HCT116 (cell line): Measurements from ENCODE around the gene LTBP1. TPM values are rescaled to one million over a fixed set of nuclear protein-coding genes. Genes with fewer than 3 reads are reported as not detected.

Experiments
- ATAC-seq: fragments of 200-7000 bp; cut with Tn5 transposase; 2 replicates; pipeline ENCODE4 v1.9.1; 2020; ENCODE audit warnings: mild to moderate bottlenecking, moderate library complexity
- BruUV-seq: library from RNA; stranded (reverse); fragments of 400-500 nt; replicated peaks from 2 replicates; lab custom pipeline; 2021; lab: Mats Ljungman, UMichigan
- CTCF ChIA-PET: fragments of 300-600 bp; sonication (Branson Sonifier 250); formaldehyde crosslinking; loops from one replicate; lab custom pipeline; 2021; ENCODE audit warnings: antibody characterized with exemption; lab: Charles Lee
- POLR2A ChIA-PET: fragments of 300-600, 350-600 bp; sonication (Branson Sonifier 250); formaldehyde crosslinking; loops from one replicate; lab custom pipeline; 2021; ENCODE audit warnings: antibody characterized with exemption; lab: Charles Lee
- RAD21 ChIA-PET, 2 experiments: fragments of 300-600 bp; sonication (Branson Sonifier 250); formaldehyde crosslinking; loops; one replicate each; lab custom pipeline; 2023; ENCODE audit warnings: low total read pairs in 2 of 2; ENCODE audit not compliant: uncharacterized antibody in 2 of 2, unreplicated experiment in 2 of 2, low non-redundant PET in 1 of 2; lab: Charles Lee
- DNase-seq: peaks from one replicate; pipeline ENCODE4 v3.0.0-alpha.2; 2010; ENCODE audit warnings: low read depth, low spot score
- H2AFZ ChIP-seq: fragments of 200-600 bp; shearing (Covaris generic), sonication (generic); 2 replicates; pipeline ENCODE4 v1.6.1; 2017; ENCODE audit warnings: low read depth, mixed run types, mixed read lengths, antibody characterized with exemption, low read length; ENCODE audit not compliant: poor library complexity, severe bottlenecking
- H3K27ac ChIP-seq: 2 replicates; pipeline ENCODE4 v1.5.1; 2012; ENCODE audit warnings: low read depth, low read length
- H3K27me3 ChIP-seq: fragments of 200-600 bp; sonication (generic); 2 replicates; pipeline ENCODE4 v1.6.1; 2016; ENCODE audit warnings: mixed run types, low read length, mixed read lengths; ENCODE audit not compliant: insufficient read depth
- H3K36me3 ChIP-seq, 2 experiments: fragments of 200-500 bp in 1 of 2; fragments of 200-600 bp in 1 of 2; sonication (Bioruptor generic) in 1 of 2; sonication (generic) in 1 of 2; 2 replicates each; pipeline versions ENCODE4 v1.5.1 to v1.6.1; 2014 to 2016; ENCODE audit warnings: low read length in 2 of 2, inconsistent platforms in 1 of 2, mixed read lengths in 1 of 2, mixed run types in 1 of 2; ENCODE audit not compliant: insufficient read depth in 2 of 2, control insufficient read depth in 1 of 2
- H3K4me1 ChIP-seq, 2 experiments: fragments of 200-600 bp in 1 of 2; sonication (generic) in 1 of 2; 2 replicates each; pipeline versions ENCODE4 v1.5.1 to v1.6.1; 2012 to 2017; ENCODE audit warnings: low read length in 2 of 2, inconsistent platforms in 1 of 2, mild to moderate bottlenecking in 1 of 2, mixed read lengths in 1 of 2, mixed run types in 1 of 2, moderate library complexity in 1 of 2; ENCODE audit not compliant: insufficient read depth in 2 of 2, control insufficient read depth in 1 of 2
- H3K4me2 ChIP-seq: fragments of 200-600 bp; sonication (generic); 2 replicates; pipeline ENCODE4 v1.6.1; 2017; ENCODE audit warnings: mixed run types, low read length, mixed read lengths
- H3K4me3 ChIP-seq, 2 experiments: fragments of 200-600 bp in 1 of 2; sonication (generic) in 1 of 2; replicated peaks in 1 of 2; 2 replicates each; pipeline ENCODE4 v1.5.1; 2011 to 2016; ENCODE audit warnings: low read length in 2 of 2, control low read depth in 1 of 2, low read depth in 1 of 2, mild to moderate bottlenecking in 1 of 2, mixed read lengths in 1 of 2, mixed run types in 1 of 2
- H3K79me2 ChIP-seq: fragments of 200-600 bp; sonication (generic); 2 replicates; pipeline ENCODE4 v1.6.1; 2017; ENCODE audit warnings: mild to moderate bottlenecking, mixed run types, low read length, moderate library complexity, mixed read lengths; ENCODE audit not compliant: insufficient read depth
- H3K9ac ChIP-seq: fragments of 200-600 bp; sonication (generic); 2 replicates; pipeline ENCODE4 v1.6.1; 2016; ENCODE audit warnings: low read length, mixed read lengths
- H3K9me2 ChIP-seq: fragments of 200-600 bp; sonication (generic), shearing (Covaris generic); 2 replicates; pipeline ENCODE4 v1.6.1; 2017; ENCODE audit warnings: mixed run types, mild to moderate bottlenecking, moderate library complexity; ENCODE audit not compliant: insufficient read depth
- H3K9me3 ChIP-seq, 2 experiments: fragments of 200-500 bp in 1 of 2; fragments of 200-600 bp in 1 of 2; sonication (Bioruptor generic) in 1 of 2; sonication (generic) in 1 of 2; 2 replicates each; pipeline ENCODE4 v1.6.1; 2014 to 2017; ENCODE audit warnings: low read length in 2 of 2, mixed read lengths in 2 of 2, inconsistent platforms in 1 of 2, low read depth in 1 of 2, mild to moderate bottlenecking in 1 of 2, mixed run types in 1 of 2, moderate library complexity in 1 of 2; ENCODE audit not compliant: control insufficient read depth in 1 of 2, insufficient read depth in 1 of 2
- H4K20me1 ChIP-seq: fragments of 200-600 bp; sonication (generic), shearing (Covaris generic); 2 replicates; pipeline ENCODE4 v1.6.1; 2017; ENCODE audit warnings: mixed run types, mild to moderate bottlenecking, moderate library complexity; ENCODE audit not compliant: insufficient read depth
- CBX3 ChIP-seq: IDR thresholded peaks from 2 replicates; pipeline ENCODE4 v1.6.1; 2012; ENCODE audit warnings: low read depth
- EGR1 ChIP-seq: IDR thresholded peaks from 2 replicates; pipeline ENCODE4 v1.6.1; 2012; ENCODE audit warnings: low read depth
- ELF1 ChIP-seq: IDR thresholded peaks from 2 replicates; pipeline ENCODE4 v1.6.1; 2012; ENCODE audit warnings: low read depth, borderline replicate concordance
- EZH2 ChIP-seq: fragments of 200-600 bp; sonication (generic); IDR thresholded peaks from 2 replicates; pipeline ENCODE4 v1.6.1; 2017; ENCODE audit warnings: antibody characterized with exemption, mixed run types
- EZH2phosphoT487 ChIP-seq: fragments of 200-600 bp; IDR thresholded peaks from 2 replicates; pipeline ENCODE4 v1.6.1; 2018; ENCODE audit warnings: antibody characterized with exemption, borderline replicate concordance
- FOSL1 ChIP-seq: IDR thresholded peaks from 2 replicates; pipeline ENCODE4 v1.6.1; 2012; ENCODE audit warnings: low read depth
- POLR2A ChIP-seq: IDR thresholded peaks from 2 replicates; pipeline ENCODE4 v1.7.0; 2011; ENCODE audit warnings: borderline replicate concordance; ENCODE audit not compliant: insufficient read depth, insufficient read length; ENCODE audit errors: extremely low read depth
- RAD21 ChIP-seq: IDR thresholded peaks from 2 replicates; pipeline ENCODE4 v1.6.1; 2012; ENCODE audit warnings: low read depth, mild to moderate bottlenecking
- REST ChIP-seq: IDR thresholded peaks from 2 replicates; pipeline ENCODE4 v1.6.1; 2012; ENCODE audit warnings: low read depth
- SP1 ChIP-seq: IDR thresholded peaks from 2 replicates; pipeline ENCODE4 v1.6.1; 2012; ENCODE audit warnings: low read depth
- YY1 ChIP-seq: IDR thresholded peaks from 2 replicates; pipeline ENCODE4 v1.6.1; 2011; ENCODE audit warnings: low read length, low read depth, moderate library complexity, mild to moderate bottlenecking; ENCODE audit not compliant: insufficient replicate concordance; ENCODE audit errors: extremely low read depth
- ZFX ChIP-seq: fragments of 450-650 bp; IDR thresholded peaks from 2 replicates; pipeline ENCODE4 v1.6.1; 2017
- ZNF274 ChIP-seq: fragments of 200-500 bp; sonication (Bioruptor generic); IDR thresholded peaks from 2 replicates; pipeline ENCODE4 v1.6.1; 2014; ENCODE audit warnings: mild to moderate bottlenecking, low read depth, low read length, inconsistent platforms
- intact Hi-C: fragments of 100-400 bp; cut with micrococcal nuclease; formaldehyde crosslinking; loops from 2 replicates; pipeline ENCODE4 v1.10.0; 2022
- total RNA-seq: library from RNA; stranded (reverse); gene quantifications from one replicate; pipeline ENCODE4 v1.2.1, GENCODE V29; 2021; ENCODE audit not compliant: unreplicated experiment

Gene LTBP1
- total RNA-seq, 1 experiment from 2014 or later: 5.1 TPM

GRCh38 chr2:33340280-33340679 lies 393.5 kb downstream of the LTBP1 start (continued):
- no peak for TF ChIP-seq REST
- no peak for TF ChIP-seq CBX3
- TF ChIP-seq SP1: no peak

DNA sequence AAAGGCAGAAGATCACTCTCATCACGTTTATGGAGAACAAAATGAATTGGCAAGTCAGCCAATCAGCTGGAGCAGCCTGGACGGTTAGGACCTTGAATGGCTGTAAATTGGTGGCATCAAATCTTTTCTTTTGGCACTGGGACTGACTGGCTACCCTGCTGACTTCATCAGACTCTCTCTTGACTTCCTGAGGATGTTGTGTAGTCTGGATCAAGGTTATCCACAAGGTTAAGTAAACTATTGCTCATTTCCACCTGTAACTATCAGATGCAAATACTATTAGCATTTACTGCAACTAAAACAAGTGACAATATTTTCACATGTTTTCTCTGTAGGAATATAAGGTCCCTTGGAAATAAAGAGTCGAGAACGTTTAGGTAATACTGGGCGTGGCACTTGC lies 395.4 kb downstream of the LTBP1 start:
- H3K9me2 ChIP-seq: no peaks in the 10 kb centered on the region
- RAD21 ChIA-PET: no interaction called here
- DNase-seq: no peak
- H3K4me3 ChIP-seq: no peak overlapping the region
- BruUV-seq: no TSS peak
- no peaks in the 10 kb centered on the region for H3K27me3 ChIP-seq
- CTCF ChIA-PET: no interaction called here
- no peaks in the 10 kb centered on the region for H3K9me3 ChIP-seq
- ATAC-seq: no peak
- no peaks in the 10 kb centered on the region for H3K79me2 ChIP-seq
- POLR2A ChIA-PET: no interaction called here
- no peaks in the 10 kb centered on the region for H4K20me1 ChIP-seq
- no peaks in the 10 kb centered on the region for H3K36me3 ChIP-seq
- H3K27ac ChIP-seq: no peak overlapping the region
- no peak overlapping the region for H3K4me2 ChIP-seq
- no peaks in the 10 kb centered on the region for H3K4me1 ChIP-seq
- intact Hi-C loops: no loop called here
- H3K9ac ChIP-seq: no peak overlapping the region
- TF ChIP-seq EZH2 (no peak), POLR2A (no peak)
- H2AFZ ChIP-seq: no peak overlapping the region

GRCh38 chr2:33342705-33343104 lies 396.0 kb downstream of the LTBP1 start:
- DNase-seq: no peak
- Histone ChIP-seq H3K79me2 (no peaks in the 10 kb centered on the region), H3K27me3 (no peaks in the 10 kb centered on the region), H3K9me2 (no peaks in the 10 kb centered on the region), H3K4me3 (no peak overlapping the region), H3K9ac (no peak overlapping the region), H2AFZ (no peak overlapping the region), H3K9me3 (no peaks in the 10 kb centered on the region), H3K36me3 (no peaks in the 10 kb centered on the region), H3K4me1 (no peaks in the 10 kb centered on the region), H4K20me1 (no peaks in the 10 kb centered on the region), H3K4me2 (no peak overlapping the region), H3K27ac (no peak overlapping the region)
- intact Hi-C loops: no loop called here
- BruUV-seq: no TSS peak
- ChIA-PET CTCF (no interaction called here), POLR2A (no interaction called here), RAD21 (no interaction called here)
- ATAC-seq: no peak
- TF ChIP-seq SP1 (no peak), EZH2phosphoT487 (no peak), EGR1 (no peak), YY1 (no peak), ELF1 (no peak), FOSL1 (no peak), ZNF274 (no peak), POLR2A (no peak), ZFX (no peak), REST (no peak), RAD21 (no peak), EZH2 (no peak)
